IPS-NIHi7 (cell line): ENCODE results near the gene ADAMTS1.

Experiments used
- DNase-seq: peaks from one replicate; pipeline ENCODE4 v3.0.0; 2012; ENCODE audit warnings: mixed read lengths; ENCODE audit errors: extremely low spot score

Gene ADAMTS1

DNA sequence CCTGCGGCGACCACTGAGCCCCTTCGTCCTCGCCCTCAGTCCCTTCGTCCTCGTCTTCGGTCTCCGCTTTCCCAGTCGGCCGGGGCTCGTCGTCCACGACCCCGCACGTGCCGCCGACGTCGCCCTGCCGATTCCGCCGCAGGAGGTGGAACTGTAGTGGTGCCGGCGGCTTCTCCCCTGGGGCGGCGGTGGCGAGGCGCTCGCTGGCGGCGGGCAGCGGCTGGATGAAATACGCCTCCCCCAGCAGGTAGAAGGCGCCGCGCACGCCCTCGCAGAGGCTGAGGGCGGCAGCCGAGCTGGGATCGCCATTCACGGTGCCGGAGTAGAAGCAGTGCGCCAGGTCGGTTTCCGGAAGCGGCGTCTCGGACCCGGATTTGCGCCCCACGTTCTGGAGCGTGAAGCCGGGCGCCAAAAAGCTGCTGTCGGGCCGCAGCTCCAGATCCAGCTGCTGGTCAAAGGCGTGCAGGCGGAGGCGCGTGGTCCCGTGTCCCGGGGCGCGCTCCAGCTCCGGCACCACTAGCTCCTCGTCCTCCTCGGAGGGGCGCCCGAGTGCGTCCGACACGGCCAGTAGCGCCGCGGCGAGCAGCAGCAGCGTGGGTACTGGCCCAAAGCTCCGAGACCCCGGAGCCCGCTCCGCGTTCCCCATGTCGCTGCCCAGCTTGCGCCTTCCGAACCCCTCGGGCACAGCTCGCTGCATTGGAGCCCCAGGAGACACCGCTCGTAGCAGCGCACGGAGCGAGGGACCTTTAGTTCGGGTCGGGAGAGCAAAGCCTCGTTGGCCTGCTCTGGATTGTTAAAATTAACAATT lies 747 bp downstream of the ADAMTS1 start:
- peak; percentile 25 for DNase-seq

DNA sequence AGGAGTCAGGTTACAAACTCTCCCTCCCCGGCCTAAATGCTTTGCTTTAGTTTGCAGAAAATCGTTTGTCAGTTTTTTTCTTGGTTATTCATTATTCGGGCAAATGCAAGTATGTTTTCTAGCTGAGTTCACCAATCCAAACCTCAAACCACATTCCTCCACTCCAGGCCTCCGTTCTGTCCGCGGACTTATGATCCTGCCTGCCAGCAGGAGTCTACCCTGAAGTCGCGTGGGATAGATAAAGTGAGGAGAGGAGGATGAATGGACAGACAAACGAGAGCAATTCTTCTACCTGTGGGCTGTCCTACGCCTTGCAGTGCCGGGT lies 1.3 kb downstream of the ADAMTS1 start:
- no peak for DNase-seq

DNA sequence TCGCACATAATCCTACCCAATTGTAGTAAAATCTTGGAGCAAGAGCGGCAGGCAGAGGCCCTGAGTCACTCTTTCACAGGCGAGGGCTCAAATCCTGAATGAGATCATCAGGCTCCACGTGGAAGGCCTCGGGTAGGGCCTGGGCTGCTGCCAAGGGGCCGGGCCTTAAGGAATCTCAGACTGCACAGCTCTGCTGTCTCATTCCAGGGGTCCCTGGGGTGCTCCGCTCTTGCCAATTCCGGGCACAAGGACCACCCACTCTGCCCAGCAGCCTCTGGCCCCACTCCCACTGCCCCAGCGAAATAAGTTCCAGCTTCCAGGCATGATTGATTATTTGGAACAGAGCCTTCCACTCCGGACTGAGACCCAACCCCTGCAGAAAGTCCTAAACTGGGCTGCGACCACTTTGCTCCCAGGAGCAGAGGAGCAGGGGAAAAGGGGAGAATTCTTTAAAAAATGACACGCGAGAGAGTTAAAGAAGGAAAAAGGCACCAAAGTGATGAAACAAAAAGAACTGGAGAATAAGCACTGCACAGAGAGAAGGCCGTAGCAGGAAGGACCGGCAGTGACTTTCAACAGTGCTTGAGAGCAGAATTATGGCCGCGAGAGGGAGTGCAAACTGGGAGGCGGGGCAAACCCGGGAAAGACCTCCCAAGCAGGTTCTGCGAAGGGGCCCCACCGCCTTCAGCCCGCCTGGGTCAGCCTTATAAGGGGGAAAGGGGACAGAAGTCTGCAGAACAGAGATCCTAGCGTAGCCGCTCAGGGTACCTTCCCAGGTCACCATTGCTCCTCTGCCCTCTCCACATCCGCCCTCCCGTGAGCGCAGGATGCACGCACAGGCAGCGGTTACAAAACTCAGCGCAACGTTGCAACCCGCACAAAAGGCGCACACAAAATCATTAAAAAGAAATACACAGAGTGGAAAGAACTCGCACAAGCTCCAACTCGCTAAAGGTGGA lies 2.0 kb downstream of the ADAMTS1 start:
- DNase-seq: peak; percentile 75

DNA sequence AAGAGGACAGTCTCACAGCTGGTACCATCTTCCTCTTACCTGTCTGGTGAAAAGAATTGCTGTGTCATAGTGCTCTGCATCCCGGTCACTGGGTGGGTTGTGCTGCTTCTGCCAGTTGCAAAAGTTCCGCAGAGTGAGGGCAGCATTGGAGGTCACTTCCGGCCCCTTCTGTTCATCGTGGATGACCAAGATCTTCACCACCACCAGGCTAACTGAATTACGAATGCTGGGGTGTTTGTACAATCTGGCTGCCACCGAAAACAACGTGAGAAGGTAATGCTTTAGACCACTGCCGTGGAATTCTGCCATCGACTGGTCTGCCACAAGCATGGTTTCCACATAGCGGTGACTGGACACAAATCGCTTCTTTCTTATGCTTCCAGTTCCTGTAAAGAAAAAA lies 2.9 kb downstream of the ADAMTS1 start:
- no peak for DNase-seq

DNA sequence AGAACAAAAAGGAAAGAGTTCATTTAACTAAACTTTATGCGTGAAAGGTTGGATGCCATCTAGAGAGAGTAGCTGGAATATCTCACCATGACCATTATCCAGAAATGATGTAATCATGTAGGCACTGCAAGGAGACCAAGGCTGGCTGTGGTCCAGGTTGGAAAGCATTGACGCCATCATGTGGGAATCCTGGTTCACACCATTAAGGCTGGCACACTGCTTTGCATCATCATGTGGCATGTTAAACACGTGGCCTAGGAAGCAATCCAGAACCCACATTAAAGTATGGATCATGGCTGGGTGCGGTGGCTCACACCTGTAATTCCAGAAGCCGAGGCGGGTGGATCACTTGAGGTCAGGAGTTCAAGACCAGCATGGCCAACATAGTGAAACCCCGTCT lies 4.3 kb downstream of the ADAMTS1 start:
- DNase-seq: no peak

DNA sequence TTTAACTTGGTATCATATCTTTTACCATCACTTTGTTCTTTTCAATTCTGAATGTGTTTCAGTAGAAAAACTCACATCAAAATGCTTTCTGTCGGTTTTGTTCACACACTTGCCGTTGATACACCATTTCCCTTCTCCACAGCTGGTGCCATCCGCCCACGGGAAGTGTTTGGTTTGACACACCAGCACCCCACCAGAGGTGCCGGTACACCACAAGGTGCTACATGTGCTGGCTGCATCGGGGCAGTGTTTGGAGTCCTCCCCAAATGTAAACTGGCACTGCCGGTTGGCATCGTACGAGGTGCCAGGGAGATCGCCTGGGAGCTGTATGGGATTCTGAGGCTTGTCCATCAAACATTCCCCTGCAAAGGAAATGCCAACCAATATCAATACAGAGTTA lies 5.0 kb downstream of the ADAMTS1 start:
- DNase-seq: no peak

DNA sequence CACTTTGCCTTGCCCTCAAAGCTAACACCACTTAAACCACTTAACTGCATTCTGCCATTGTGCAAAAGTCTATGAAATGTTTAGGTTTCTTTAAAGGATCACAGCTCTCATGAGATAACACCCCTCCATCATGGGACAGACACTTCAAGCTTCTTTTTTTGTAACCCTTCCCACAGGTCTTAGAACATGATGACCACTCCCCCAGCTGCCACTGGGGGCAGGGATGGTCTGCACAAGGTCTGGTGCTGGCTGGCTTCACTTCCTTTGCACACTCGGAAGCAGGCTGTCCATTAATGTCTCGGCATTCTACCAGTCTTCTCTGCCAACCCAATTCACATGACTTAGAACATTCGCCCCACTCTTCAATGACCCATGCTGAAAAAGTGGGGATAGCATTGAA lies 7.7 kb downstream of the ADAMTS1 start:
- no peak for DNase-seq

DNA sequence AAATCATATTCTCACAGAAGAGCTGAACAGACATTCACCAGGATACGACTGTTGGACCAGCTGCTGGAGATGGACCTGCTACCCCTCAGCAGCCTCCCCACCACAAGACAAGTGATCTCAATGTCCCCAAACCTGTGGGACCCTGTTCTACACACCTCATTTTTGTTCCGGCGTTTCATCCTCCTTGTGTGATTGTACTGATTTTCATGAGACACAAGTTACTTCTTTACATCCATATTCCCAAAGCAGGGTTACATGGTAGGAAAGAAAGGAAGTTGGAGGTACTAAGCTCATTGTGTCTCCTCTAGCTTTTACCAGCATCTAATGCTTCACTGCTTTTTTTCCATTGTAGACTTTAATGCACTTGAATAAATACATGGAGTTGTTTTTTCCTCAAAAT lies 8.7 kb downstream of the ADAMTS1 start:
- DNase-seq: no peak

DNA sequence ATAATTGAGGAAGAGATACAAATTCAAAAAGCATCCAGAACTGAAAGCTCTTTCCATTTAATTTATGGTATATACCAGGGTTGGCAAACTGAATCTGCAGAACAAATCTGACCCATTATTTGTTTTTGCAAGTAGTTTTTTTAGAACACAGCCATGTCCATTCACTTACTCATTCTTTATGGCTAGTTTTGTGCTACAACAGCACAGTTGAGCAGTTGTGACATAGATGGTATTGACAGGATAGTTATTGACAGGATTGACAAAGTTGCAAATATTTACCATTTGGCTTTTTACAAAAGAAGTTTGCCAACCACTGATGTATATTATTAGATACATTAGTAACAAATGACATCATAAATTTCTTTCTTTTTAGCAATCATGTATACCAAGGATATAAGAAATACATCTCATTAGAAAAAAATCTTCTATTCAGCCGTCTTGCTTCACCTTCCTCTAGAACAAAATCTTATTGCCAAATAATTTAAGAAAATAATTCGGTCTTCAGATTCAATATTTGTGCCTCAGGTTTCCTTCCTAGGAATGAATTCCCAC lies 9.4 kb downstream of the ADAMTS1 start:
- DNase-seq: no peak

DNA sequence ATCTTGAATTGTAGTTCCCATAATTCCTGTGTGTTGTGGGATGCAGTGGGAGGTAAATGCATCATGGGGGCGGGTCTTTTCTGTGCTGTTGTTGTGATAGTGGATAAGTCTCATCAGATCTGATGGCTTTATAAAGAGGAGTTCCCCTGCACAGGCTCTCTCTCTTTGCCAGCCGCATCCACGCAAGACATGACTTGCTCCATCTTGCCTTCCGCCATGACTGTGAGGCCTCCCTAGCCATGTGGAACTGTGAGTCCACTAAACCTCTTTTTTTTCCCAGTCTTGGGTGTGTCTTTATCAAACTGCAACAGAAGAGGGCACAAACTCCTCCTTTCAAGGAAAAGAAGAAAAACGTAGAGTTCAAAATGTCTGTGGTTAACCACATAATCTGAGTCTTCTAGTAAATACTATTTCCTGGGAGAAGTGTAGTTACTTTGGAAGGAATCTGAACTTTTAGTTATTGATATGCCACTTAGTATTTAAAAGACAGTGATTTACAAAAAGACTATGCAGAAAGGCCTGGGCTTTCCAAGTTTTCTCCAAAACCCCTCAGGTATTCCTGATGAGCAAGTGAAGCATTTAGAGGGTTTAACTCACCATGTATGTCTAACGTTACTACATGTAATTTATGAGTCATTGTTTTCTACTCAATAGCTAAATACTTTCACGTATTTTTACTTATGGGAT lies 10.0 kb downstream of the ADAMTS1 start:
- no peak for DNase-seq

DNA sequence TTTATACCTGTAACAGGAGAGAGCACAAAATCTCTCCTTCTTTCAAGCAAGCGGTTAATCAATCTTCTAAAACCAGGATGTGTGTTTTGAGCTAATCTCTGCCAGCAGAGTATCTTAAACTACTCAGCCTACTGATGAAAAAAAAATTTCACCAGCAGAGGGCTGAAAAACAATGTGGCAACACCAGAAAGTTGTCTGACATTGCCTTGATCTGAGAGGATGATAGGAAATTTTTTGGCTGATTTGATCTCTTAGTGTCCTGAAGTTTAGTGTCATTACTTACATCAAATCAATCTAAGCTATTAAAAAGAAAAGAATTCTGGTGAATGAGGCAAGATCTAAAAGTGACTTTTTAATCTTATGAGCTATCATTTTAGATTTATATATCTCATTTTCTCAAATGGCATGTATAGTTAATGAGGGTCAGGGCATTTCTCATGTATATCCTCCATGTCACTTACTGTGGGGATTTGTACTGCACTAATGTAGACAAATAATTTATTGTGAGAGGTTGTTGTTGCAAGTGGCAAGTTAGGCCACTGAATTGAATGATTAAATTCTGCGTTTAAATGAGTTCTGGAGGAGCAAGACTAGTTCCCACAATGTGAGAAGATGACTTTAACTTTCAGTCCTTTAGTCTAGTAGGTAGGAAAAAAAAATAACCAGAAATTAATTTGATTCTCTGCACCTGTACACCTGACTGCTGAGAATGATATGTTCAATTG lies 10.9 kb downstream of the ADAMTS1 start:
- no peak for DNase-seq

DNA sequence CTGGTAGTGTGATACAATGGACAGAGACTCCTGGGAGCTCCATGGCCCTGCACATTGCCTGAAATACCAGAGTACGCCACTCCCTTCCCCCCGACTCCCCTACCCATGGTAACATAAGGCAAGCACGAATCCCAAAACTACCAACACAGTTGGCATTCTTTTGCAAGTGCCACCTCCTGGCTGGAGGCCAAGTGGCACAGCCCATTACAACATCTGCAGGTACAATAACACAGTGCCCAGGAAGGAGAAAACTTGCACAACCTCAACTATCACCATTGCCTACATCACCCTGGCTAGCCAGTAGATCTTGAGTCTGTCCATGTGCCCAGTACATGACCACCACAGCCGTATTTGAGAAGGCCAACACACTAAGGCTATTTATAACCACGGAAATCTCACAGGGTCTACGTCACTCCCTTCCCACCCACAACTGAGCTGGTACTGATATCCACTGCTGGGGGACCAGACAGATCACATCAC lies 11.7 kb downstream of the ADAMTS1 start:
- DNase-seq: no peak

DNA sequence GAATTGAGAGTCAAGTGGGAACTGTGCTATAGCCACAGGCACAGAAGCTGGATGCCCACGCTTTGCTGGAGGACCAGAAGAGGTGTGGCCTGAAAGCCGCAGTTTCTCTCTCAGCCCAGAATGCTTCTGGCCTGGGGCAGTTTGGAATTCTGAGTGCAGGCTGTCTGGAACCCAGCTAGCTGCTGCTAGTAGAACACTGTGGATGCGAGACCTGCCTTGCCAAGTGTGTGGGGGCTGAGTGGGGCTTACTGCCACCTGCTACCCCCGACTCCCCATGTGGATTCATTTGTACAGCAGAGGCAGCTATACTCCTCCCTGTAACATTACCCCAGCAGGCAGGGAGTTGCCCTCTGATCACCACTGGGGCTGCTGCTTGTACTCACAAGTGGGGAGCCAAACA lies 12.2 kb downstream of the ADAMTS1 start:
- DNase-seq: no peak

DNA sequence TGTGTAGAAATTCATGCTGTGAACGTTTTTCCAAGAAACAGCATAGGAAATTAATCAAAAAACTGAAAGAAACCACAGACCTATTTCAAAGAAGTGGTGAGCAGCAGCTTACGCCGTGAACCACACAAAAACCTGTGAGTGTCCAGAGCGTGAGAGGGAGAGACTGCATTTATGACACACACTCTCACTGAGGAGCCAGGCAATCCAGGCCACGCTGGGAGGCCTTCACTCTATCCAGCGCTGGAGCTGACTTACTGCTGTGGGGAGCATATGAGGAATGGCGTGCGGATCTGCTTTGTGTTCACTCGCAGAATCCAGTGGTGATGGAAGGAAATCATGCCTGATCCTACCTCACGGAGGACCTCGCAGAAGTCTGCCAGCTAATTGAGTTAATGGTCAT lies 12.7 kb downstream of the ADAMTS1 start:
- no peak for DNase-seq

DNA sequence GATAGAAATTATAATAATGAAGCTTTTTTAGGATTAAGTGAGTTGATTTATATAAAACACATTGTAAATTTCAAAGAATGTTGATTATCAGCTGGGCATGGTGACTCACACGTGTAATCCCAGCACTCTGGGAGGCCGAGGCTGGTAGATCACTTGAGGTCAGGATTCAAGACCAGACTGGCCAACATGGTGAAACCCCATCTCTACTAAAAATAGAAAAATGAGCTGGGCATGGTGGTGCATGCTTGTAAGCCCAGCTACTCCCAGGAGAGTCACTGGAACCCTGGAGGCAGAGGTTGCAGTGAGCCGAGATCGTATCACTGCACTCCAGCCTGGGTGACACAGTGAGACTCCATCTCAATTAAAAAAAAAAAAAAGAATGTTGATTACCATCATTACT lies 18.4 kb downstream of the ADAMTS1 start:
- DNase-seq: no peak

DNA sequence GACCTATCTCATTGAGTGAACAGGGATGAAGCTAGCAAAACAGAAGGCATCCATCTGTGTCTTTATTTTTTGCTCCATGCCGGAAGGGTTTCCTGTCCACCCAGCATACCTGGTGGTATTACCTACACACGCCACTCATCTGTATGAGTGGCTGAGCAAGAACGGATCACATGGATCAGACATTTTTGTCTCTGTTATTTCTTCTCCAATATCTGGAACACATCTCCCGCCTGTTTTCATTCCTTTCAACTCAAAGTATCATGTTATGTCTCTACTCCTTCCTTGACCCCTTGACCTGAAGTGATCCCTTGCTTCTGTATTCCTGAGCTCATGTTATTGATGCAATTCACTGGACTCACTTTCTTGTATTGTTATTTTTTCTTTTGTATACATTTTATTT lies 24.7 kb downstream of the ADAMTS1 start:
- no peak for DNase-seq

DNA sequence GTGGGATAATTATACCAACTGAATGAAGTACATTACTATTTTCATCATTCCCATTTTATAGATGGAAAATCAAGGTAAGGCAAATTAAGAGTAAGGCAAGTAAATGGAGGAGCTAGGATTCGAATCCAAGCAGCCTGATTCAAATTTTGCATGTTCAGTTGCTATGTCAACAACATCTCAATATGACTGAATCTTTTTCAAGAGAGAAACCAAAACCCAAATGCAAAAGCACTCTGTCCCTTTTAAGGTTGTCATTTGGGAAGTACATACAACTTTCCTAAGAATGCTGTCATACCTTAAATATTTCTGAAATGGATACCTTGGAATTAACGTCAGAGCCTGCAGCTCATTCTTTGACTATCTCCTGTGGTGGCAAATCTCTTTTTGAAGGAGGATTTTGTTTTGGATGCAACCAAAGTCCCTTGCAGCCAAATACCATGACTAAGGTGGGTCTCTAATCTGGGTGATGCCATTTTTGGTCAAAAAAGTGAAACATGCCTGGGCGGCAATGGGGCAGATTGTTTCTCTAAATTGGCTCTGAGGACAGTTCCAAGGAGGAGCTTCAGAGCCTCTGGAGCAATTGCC lies 25.4 kb downstream of the ADAMTS1 start:
- no peak for DNase-seq

DNA sequence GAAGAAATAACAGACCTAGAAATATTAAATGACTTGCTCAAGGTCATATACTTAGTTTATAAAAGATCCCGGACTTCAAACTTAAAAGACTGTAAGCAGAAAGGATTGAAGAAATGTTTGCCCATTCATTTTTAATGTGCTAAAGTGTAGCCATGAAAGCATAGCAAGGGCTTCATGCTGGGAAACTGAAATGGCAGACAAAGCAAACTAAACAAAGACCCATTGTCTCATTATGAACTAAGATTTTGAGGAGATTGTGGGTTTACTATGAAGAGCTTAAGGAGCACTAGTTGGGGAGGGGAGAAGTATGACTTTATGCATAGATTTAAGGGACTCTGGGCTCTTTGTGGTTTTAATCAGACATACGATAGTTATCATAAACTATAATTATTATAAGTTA lies 26.3 kb downstream of the ADAMTS1 start:
- DNase-seq: no peak

DNA sequence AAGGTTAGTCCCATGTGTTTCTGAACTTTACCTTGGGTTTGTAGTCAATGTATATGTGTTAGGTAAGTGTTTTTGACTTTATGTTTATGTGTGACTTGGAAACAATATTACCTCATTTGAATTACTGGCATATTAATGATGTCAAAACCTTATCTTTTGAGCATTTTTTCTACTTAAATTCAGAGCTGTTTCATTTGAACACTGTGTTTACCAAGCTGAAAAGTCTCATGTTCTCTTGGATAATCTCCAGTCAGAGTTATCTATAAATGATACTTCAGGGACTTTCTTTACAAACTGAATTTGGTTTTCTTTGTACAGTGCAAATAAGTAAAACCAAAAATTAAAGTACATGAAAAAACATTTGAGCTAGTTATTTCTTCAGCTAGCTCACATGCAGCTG lies 30.0 kb downstream of the ADAMTS1 start:
- DNase-seq: no peak

DNA sequence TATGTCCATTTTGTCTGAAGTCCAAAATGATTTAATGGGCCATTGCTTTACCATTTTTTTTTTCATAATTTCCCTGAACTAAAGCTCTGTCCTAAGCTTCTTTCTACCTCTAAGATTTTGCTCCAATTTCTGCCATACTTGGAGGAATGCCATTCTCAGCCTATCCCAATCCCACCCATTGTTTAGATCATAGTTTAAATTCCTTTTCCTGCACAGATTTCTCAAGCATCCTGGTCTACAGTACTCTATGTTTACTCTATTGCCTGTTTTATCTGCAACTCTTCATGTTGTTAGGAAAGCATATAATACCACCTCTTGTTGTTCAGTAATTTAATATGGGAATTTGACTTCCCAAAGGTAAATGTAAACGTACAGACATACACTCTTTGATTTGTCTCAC lies 30.8 kb downstream of the ADAMTS1 start:
- DNase-seq: no peak

DNA sequence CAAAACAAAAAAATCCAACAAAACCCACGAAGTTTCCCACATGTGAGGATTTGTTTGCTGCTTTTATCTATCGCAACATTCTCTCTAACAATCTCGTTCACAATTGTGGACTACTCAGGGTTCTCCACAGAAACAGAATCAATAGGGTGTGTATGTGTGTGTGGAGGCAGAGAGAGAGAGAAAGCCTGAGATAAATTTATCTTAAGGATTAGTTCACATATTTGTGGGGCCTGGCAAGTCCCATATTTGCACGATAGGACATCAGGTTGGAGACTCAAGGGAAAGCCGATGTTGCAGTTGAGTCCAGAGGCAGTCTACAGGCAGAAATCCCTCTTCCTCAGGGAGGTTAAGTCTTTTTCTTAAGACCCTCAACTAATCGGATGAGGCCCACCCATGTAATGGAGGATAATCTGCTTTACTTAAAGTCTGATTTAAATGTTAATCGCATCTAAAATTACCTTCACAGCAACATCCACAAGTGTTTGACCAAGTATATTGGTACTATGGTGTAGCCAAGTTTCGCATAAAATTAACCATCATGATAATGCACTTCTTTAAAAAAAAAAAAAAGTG lies 31.7 kb downstream of the ADAMTS1 start:
- no peak for DNase-seq
